Stimulated activated naive CD4-positive, alpha-beta T cell treated with Interleukin-2 at 50 U/mL for 16 hours (primary cell): ENCODE results near the gene UBN1.

ENCODE experiments used
- DNase-seq: peaks from one replicate; lab custom pipeline; 2025; lab: John Stamatoyannopoulos, UW

The UBN1 gene

GRCh38 chr16:4862639-4863038 is 15.4 kb downstream of the UBN1 start:
- DNase-seq = no peak

GRCh38 chr16:4864728-4865127 is 17.4 kb downstream of the UBN1 start:
- DNase-seq = no peak

- DNase-seq = no peak
These were observed 18.1 kb downstream of the UBN1 start for GRCh38 chr16:4865231-4865860.

GRCh38 chr16:4866586-4866985 is 19.3 kb downstream of the UBN1 start:
- no peak for DNase-seq

- no peak for DNase-seq
These were observed 20.7 kb downstream of the UBN1 start for GRCh38 chr16:4868026-4868425.

GRCh38 chr16:4868535-4868934 is 21.3 kb downstream of the UBN1 start:
- no peak for DNase-seq

GRCh38 chr16:4869147-4869805 is 22.0 kb downstream of the UBN1 start:
- no peak for DNase-seq

GRCh38 chr16:4870138-4870671 is 22.9 kb downstream of the UBN1 start:
- DNase-seq = no peak

GRCh38 chr16:4871071-4871470 is 23.8 kb downstream of the UBN1 start:
- no peak for DNase-seq

GRCh38 chr16:4873091-4873490 is 25.8 kb downstream of the UBN1 start:
- no peak for DNase-seq

GRCh38 chr16:4874666-4875065 is 27.4 kb downstream of the UBN1 start:
- no peak for DNase-seq

- no peak for DNase-seq
These were observed 29.5 kb downstream of the UBN1 start for GRCh38 chr16:4876646-4877379.

- DNase-seq = no peak
These were observed 30.1 kb downstream of the UBN1 start for GRCh38 chr16:4877380-4877685.

- no peak for DNase-seq
These were observed 31.8 kb downstream of the UBN1 start for GRCh38 chr16:4879049-4879448.

- no peak for DNase-seq
These were observed 32.8 kb downstream of the UBN1 start for GRCh38 chr16:4880006-4880580.

GRCh38 chr16:4882000-4882632 is 34.8 kb downstream of the UBN1 start:
- no peak for DNase-seq

- no peak for DNase-seq
These were observed 35.5 kb downstream of the UBN1 start for GRCh38 chr16:4882633-4883285.

GRCh38 chr16:4883501-4883900 is 36.2 kb downstream of the UBN1 start:
- DNase-seq = no peak

GRCh38 chr16:4884209-4884608 is 36.9 kb downstream of the UBN1 start:
- no peak for DNase-seq

GRCh38 chr16:4884972-4885874 is 37.9 kb downstream of the UBN1 start:
- DNase-seq = no peak

- DNase-seq = no peak
These were observed 38.9 kb downstream of the UBN1 start for GRCh38 chr16:4886151-4886550.
